Right atrium auricular region (tissue), 2 donors: ENCODE results near the gene RPTOR. TPM values are rescaled to one million over a fixed set of nuclear protein-coding genes. Genes with fewer than 3 reads are reported as not detected.

Experiments used
- DNase-seq: peaks from one replicate; pipeline ENCODE4 v3.0.0-alpha.2; 2019; ENCODE audit warnings: low spot score
- H3K27ac ChIP-seq, 2 donors: fragments of 200-600 bp; sonication (generic); 1 replicate in 1 of 2; 2 replicates in 1 of 2; pipeline ENCODE4 v1.5.1; 2016 to 2019
- H3K27me3 ChIP-seq, 2 donors: fragments of 200-600 bp; sonication (generic); one replicate each; pipeline versions ENCODE4 v1.5.1 to v1.6.0; 2017 to 2019
- H3K36me3 ChIP-seq: fragments of 200-600 bp; sonication (generic); one replicate; pipeline ENCODE4 v1.5.1; 2016
- H3K4me1 ChIP-seq, 2 donors: fragments of 200-600 bp; sonication (generic); one replicate each; pipeline versions ENCODE4 v1.5.1 to v1.6.0; 2017 to 2019
- H3K4me3 ChIP-seq, 2 donors: fragments of 200-600 bp; sonication (generic); 1 replicate in 1 of 2; 2 replicates in 1 of 2; pipeline ENCODE4 v1.5.1; 2017 to 2019; ENCODE audit warnings: mild to moderate bottlenecking in 1 of 2, moderate library complexity in 1 of 2
- H3K9me3 ChIP-seq, 2 donors: fragments of 200-600 bp; sonication (generic); one replicate each; pipeline ENCODE4 v1.5.1; 2019
- CTCF ChIP-seq, 2 donors: fragments of 200-600 bp; sonication (generic); IDR thresholded peaks; one replicate each; pipeline ENCODE4 v1.5.1; 2019; ENCODE audit warnings: antibody characterized with exemption in 2 of 2
- total RNA-seq, 2 donors: library from RNA; depleted of rRNA; stranded (reverse); fragments of >200 nt; gene quantifications; one replicate each; pipeline ENCODE4 v1.1.0, GENCODE V29; 2016

The RPTOR gene
- total RNA-seq, 2 donors from 2014 or later, result 19.9 to 22.6 TPM

- peaks cover 28% of the 10 kb centered on the region for H3K36me3 ChIP-seq
- DNase-seq, result no peak
- H3K4me3 ChIP-seq, result no peak overlapping the region
- H3K27me3 ChIP-seq, result no peaks in the 10 kb centered on the region
- TF ChIP-seq CTCF (IDR thresholded peaks at IDR 0.05), result no peak
- no peak overlapping the region for H3K27ac ChIP-seq
- peaks cover 0 to 5% of the 10 kb centered on the region in 2 donors for H3K4me1 ChIP-seq
- no peaks in the 10 kb centered on the region for H3K9me3 ChIP-seq
Measured at GRCh38 chr17:80924807-80925610, 380.4 kb downstream of the RPTOR start.

- TF ChIP-seq CTCF (IDR thresholded peaks at IDR 0.05), result no peak
- Histone ChIP-seq H3K9me3 (no peaks in the 10 kb centered on the region), H3K27ac (no peak overlapping the region), H3K4me1 (no peaks in the 10 kb centered on the region), H3K4me3 (no peak overlapping the region), H3K36me3 (peaks cover 28% of the 10 kb centered on the region), H3K27me3 (no peaks in the 10 kb centered on the region)
- DNase-seq, result no peak
Measured at GRCh38 chr17:80925688-80926335, 381.2 kb downstream of the RPTOR start.

GRCh38 chr17:80926591-80927250 is 382.1 kb downstream of the RPTOR start:
- no peaks in the 10 kb centered on the region for H3K27me3 ChIP-seq
- no peak overlapping the region for H3K4me3 ChIP-seq
- no peak for DNase-seq
- H3K36me3 ChIP-seq, result peaks cover 28% of the 10 kb centered on the region
- no peak overlapping the region for H3K27ac ChIP-seq
- no peaks in the 10 kb centered on the region for H3K4me1 ChIP-seq
- H3K9me3 ChIP-seq, result no peaks in the 10 kb centered on the region
- TF ChIP-seq CTCF (IDR thresholded peaks at IDR 0.05), result no peak

- Histone ChIP-seq H3K36me3 (peaks cover 28% of the 10 kb centered on the region), H3K4me3 (no peak overlapping the region), H3K27ac (no peak overlapping the region), H3K4me1 (no peaks in the 10 kb centered on the region), H3K9me3 (no peaks in the 10 kb centered on the region), H3K27me3 (no peaks in the 10 kb centered on the region)
- no peak for DNase-seq
- peak in 1 of 2 donors; percentile 40 for TF ChIP-seq CTCF (IDR thresholded peaks at IDR 0.05)
Measured at GRCh38 chr17:80927791-80928216, 383.2 kb downstream of the RPTOR start.

- Histone ChIP-seq H3K9me3 (no peaks in the 10 kb centered on the region), H3K4me3 (no peak overlapping the region), H3K36me3 (peaks cover 13% of the 10 kb centered on the region), H3K27ac (no peak overlapping the region), H3K27me3 (no peaks in the 10 kb centered on the region), H3K4me1 (no peaks in the 10 kb centered on the region)
- no peak for TF ChIP-seq CTCF (IDR thresholded peaks at IDR 0.05)
- no peak for DNase-seq
Measured at GRCh38 chr17:80929449-80929848, 384.8 kb downstream of the RPTOR start.
